PC-9 (cell line): ENCODE data around the gene PRSS2. TPM values are rescaled to one million over a fixed set of nuclear protein-coding genes. Genes with fewer than 3 reads are reported as not detected.

Source experiments
- BruUV-seq: library from RNA; stranded (reverse); fragments of 400-500 nt; replicated peaks from 2 replicates; lab custom pipeline; 2021; lab: Mats Ljungman, UMichigan
- CTCF ChIA-PET: fragments of 300-600 bp; sonication (Branson Sonifier 250); formaldehyde crosslinking; loops from one replicate; lab custom pipeline; 2022; ENCODE audit warnings: antibody characterized with exemption; lab: Charles Lee
- POLR2A ChIA-PET: fragments of 300-600 bp; sonication (Branson Sonifier 250); formaldehyde crosslinking; loops from one replicate; lab custom pipeline; 2022; ENCODE audit warnings: antibody characterized with exemption; ENCODE audit not compliant: unreplicated experiment; lab: Charles Lee
- DNase-seq, 2 experiments: peaks; one replicate each; pipeline versions ENCODE4 v3.0.0 to v3.0.0-alpha.2; 2015 to 2022; ENCODE audit warnings: mixed read lengths in 1 of 2
- H2AFZ ChIP-seq: fragments of 200-600 bp; sonication (generic); 2 replicates; pipeline ENCODE4 v1.8.1; 2017; ENCODE audit warnings: antibody characterized with exemption
- H3F3A ChIP-seq: fragments of 200-600 bp; sonication (generic); 2 replicates; pipeline ENCODE4 v1.8.1; 2017; ENCODE audit warnings: antibody characterized with exemption, mild to moderate bottlenecking, low read depth; ENCODE audit not compliant: insufficient read depth
- H3K27ac ChIP-seq: fragments of 200-600 bp; sonication (generic); 2 replicates; pipeline ENCODE4 v1.6.1; 2016; ENCODE audit warnings: mixed run types
- H3K27me3 ChIP-seq: fragments of 200-600 bp; sonication (generic); 2 replicates; pipeline ENCODE4 v1.6.1; 2016; ENCODE audit warnings: low read depth, mixed run types; ENCODE audit not compliant: insufficient read depth
- H3K36me3 ChIP-seq: fragments of 200-600 bp; sonication (generic); 2 replicates; pipeline ENCODE4 v1.6.1; 2016; ENCODE audit warnings: low read depth, mixed run types
- H3K4me1 ChIP-seq: fragments of 200-600 bp; sonication (generic); replicated peaks from 2 replicates; pipeline ENCODE4 v1.6.1; 2016; ENCODE audit warnings: mixed run types; ENCODE audit not compliant: insufficient read depth
- H3K4me2 ChIP-seq: fragments of 200-600 bp; sonication (generic); 2 replicates; pipeline ENCODE4 v1.6.1; 2017; ENCODE audit warnings: mixed run types
- H3K4me3 ChIP-seq: fragments of 200-600 bp; sonication (generic); 2 replicates; pipeline ENCODE4 v1.6.1; 2016; ENCODE audit warnings: mixed run types
- H3K79me2 ChIP-seq: fragments of 200-600 bp; sonication (generic); 2 replicates; pipeline ENCODE4 v1.6.1; 2017; ENCODE audit warnings: low read depth, mixed run types
- H3K9me2 ChIP-seq: fragments of 200-600 bp; sonication (generic); 2 replicates; pipeline ENCODE4 v1.8.1; 2017; ENCODE audit warnings: mild to moderate bottlenecking; ENCODE audit not compliant: insufficient read depth
- H3K9me3 ChIP-seq: fragments of 200-600 bp; sonication (generic); 2 replicates; pipeline ENCODE4 v1.8.1; 2016; ENCODE audit warnings: low read depth; ENCODE audit not compliant: insufficient read depth
- H4K20me1 ChIP-seq: fragments of 200-600 bp; sonication (generic); 2 replicates; pipeline ENCODE4 v1.8.1; 2017; ENCODE audit not compliant: insufficient read depth
- EZH2 ChIP-seq: fragments of 200-600 bp; sonication (generic); IDR thresholded peaks from 2 replicates; pipeline ENCODE4 v1.8.0; 2017; ENCODE audit warnings: antibody characterized with exemption, low read depth
- intact Hi-C: fragments of 100-400 bp; cut with micrococcal nuclease; formaldehyde crosslinking; loops from one replicate; pipeline ENCODE4 v1.10.0; 2022; ENCODE audit not compliant: unreplicated experiment
- total RNA-seq: library from RNA; stranded (reverse); gene quantifications from 2 replicates; pipeline ENCODE4 v1.2.3, GENCODE V29; 2021
- TF ChIP-seq, protein P1 (sequence below): fragments of 200-600 bp; sonication (generic); conservative IDR thresholded peaks from 2 replicates; pipeline ENCODE4 v1.6.1; 2017; ENCODE audit warnings: mixed run types, antibody characterized with exemption, mild to moderate bottlenecking, moderate library complexity

PRSS2 gene
- total RNA-seq, 1 experiment from 2014 or later, result not detected

DNA sequence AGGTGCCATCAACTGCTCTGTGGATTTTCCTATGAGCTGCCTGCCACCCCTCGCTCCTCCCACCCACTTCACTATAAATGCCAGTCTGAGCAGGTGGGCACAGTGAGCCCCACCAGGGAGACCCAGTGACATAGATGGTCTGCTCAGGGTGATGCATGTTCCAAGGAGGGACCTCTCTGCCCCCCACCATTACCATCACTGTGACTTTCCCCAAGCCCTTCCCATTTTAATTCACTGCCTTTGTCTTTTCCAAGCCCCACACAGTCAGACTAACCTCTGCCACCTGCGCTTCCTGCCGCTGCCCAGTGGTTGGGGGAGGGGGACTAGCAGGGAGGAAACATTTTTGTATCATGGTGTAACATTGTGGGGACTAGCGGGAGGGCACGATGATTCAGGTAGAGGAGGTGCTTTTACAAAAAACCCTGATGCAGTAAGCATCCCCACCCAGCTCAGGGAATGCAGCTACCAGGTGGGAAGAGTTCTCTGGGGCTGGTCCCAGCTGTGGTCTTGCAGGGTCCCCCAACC lies 24.6 kb downstream of the PRSS2 start:
- H3K27me3 ChIP-seq, result no peaks in the 10 kb centered on the region
- CTCF ChIA-PET, result interaction anchor here (1.7 to 1.8 kb wide), 2 partner anchors 12 kb away, joined by 5 to 6 read pairs; no protein-coding TSS in a partner anchor
- no TSS peak for BruUV-seq
- H3K4me3 ChIP-seq, result peak overlapping the region; percentile 93
- peaks cover 12% of the 10 kb centered on the region; the same call in 1 of the 2 replicates for H3K36me3 ChIP-seq
- DNase-seq, result peak; percentile 84 to 93
- intact Hi-C loops, result loop anchor here (1.0 to 5.0 kb wide), 4 partner anchors 13 to 818 kb away; no protein-coding TSS in a partner anchor
- H2AFZ ChIP-seq, result no peak overlapping the region
- H3F3A ChIP-seq, result peaks cover 18% of the 10 kb centered on the region; the same call in 1 of the 2 replicates
- H3K9me3 ChIP-seq, result no peaks in the 10 kb centered on the region
- POLR2A ChIA-PET, result interaction anchor here (0.6 to 1.3 kb wide), 4 partner anchors 15 to 355 kb away, joined by 3 to 11 read pairs (median 4); partner anchors contain the start of gene EPHB6
- TF ChIP-seq, protein P1, sequence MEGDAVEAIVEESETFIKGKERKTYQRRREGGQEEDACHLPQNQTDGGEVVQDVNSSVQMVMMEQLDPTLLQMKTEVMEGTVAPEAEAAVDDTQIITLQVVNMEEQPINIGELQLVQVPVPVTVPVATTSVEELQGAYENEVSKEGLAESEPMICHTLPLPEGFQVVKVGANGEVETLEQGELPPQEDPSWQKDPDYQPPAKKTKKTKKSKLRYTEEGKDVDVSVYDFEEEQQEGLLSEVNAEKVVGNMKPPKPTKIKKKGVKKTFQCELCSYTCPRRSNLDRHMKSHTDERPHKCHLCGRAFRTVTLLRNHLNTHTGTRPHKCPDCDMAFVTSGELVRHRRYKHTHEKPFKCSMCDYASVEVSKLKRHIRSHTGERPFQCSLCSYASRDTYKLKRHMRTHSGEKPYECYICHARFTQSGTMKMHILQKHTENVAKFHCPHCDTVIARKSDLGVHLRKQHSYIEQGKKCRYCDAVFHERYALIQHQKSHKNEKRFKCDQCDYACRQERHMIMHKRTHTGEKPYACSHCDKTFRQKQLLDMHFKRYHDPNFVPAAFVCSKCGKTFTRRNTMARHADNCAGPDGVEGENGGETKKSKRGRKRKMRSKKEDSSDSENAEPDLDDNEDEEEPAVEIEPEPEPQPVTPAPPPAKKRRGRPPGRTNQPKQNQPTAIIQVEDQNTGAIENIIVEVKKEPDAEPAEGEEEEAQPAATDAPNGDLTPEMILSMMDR, result no peak
- no peak for TF ChIP-seq EZH2
- peak overlapping the region; percentile 92 for H3K27ac ChIP-seq
- H4K20me1 ChIP-seq, result no peaks in the 10 kb centered on the region
- peak overlapping the region; percentile 99 for H3K4me2 ChIP-seq
- peaks cover 61% of the 10 kb centered on the region for H3K4me1 ChIP-seq
- H3K79me2 ChIP-seq, result peaks cover 47% of the 10 kb centered on the region
- H3K9me2 ChIP-seq, result no peaks in the 10 kb centered on the region

DNA sequence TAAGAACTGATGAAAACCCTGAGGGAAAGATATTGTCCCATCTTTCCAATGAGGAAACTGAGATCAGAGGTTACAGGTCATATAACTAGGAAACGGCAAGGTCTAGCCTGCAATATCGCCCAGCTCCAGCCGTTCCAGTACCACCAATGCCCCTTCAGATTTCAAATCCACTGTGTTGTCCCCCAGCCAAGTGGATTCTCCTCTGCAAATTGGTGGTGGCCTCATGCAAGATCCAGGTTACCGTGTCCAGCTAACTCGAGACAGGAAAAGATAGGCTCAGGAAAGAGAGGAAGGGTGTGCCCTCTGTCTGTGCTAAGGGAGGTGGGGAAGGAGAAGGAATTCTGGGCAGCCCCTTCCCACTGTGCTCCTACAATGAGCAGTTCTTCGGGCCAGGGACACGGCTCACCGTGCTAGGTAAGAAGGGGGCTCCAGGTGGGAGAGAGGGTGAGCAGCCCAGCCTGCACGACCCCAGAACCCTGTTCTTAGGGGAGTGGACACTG lies 25.3 kb downstream of the PRSS2 start:
- ChIA-PET CTCF (interaction anchor here (1.7 to 1.8 kb wide), 2 partner anchors 12 to 13 kb away, joined by 5 to 6 read pairs; no protein-coding TSS in a partner anchor), POLR2A (interaction anchor here (0.6 to 1.5 kb wide), 5 partner anchors 12 to 299 kb away, joined by 4 to 11 read pairs (median 8); partner anchors contain the start of gene EPHB6)
- Histone ChIP-seq H3K27ac (peak overlapping the region; percentile 92), H3K4me2 (peak overlapping the region; percentile 99), H2AFZ (no peak overlapping the region), H3K27me3 (no peaks in the 10 kb centered on the region), H4K20me1 (no peaks in the 10 kb centered on the region), H3K4me3 (peak overlapping the region; percentile 93), H3K36me3 (peaks cover 14% of the 10 kb centered on the region; the same call in 1 of the 2 replicates), H3F3A (peaks cover 18% of the 10 kb centered on the region; the same call in 1 of the 2 replicates), H3K4me1 (peaks cover 55% of the 10 kb centered on the region), H3K9me3 (no peaks in the 10 kb centered on the region), H3K9me2 (no peaks in the 10 kb centered on the region), H3K79me2 (peaks cover 53% of the 10 kb centered on the region)
- DNase-seq, result peak in 1 of 2 experiments; percentile 43
- TF ChIP-seq, protein P1, result no peak
- TF ChIP-seq EZH2, result no peak
- BruUV-seq, result TSS peak; percentile 78
- intact Hi-C loops, result loop anchor here (5.0 kb wide), 3 partner anchors 421 to 819 kb away; no protein-coding TSS in a partner anchor
